HG02970 (cell line): Measurements from ENCODE around the gene FAM217B.

ENCODE experiments used
- ATAC-seq: cut with Tn5 transposase; IDR thresholded peaks from one replicate; pipeline ENCODE4 v1.9.1; 2021; ENCODE audit warnings: mild to moderate bottlenecking, moderate library complexity, moderate number of reproducible peaks; ENCODE audit not compliant: unreplicated experiment, low FRiP score

FAM217B gene

GRCh38 chr20:59971428-59971827 is 31.2 kb downstream of the FAM217B start:
- no peak for ATAC-seq

DNA sequence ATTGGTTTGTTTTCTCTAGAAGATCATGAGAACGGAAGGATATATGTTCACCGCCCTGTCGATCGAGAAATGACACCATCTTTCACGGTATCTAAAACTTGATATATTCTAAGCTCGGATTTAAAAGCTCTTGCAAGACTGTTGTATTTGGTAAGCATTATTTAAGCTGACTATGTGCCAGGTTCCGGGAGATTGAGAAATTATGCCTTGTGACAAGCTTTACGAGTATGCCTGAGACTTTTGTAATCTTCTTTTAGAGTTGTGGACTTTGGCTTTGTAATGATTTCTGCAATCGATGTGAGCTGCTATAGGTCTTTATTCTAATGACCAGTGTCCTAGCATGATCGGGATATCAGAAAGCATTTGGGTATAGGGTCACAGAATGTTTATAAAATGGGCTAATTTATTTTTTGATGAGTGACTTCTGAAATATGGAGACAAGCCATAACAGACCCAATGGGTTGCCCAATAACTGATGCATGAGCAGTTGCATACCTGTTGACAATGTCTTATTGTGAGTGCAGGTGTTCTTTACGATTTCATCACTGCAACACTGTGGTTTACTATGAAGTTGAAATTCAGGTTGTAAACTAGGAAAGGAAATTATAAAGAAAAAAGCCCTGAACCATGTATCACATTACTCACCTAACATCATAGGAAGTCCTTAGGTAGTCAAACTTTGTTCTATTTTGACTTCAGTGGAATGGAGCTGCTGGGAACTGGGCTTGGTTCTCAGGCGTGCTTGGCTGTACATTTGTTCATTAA is 32.0 kb downstream of the FAM217B start:
- no peak for ATAC-seq

GRCh38 chr20:59976156-59976782 is 36.1 kb downstream of the FAM217B start:
- ATAC-seq: no peak

GRCh38 chr20:59977086-59977485 is 36.9 kb downstream of the FAM217B start:
- no peak for ATAC-seq

- no peak for ATAC-seq
These were observed 42.9 kb downstream of the FAM217B start for GRCh38 chr20:59983076-59983475.

DNA sequence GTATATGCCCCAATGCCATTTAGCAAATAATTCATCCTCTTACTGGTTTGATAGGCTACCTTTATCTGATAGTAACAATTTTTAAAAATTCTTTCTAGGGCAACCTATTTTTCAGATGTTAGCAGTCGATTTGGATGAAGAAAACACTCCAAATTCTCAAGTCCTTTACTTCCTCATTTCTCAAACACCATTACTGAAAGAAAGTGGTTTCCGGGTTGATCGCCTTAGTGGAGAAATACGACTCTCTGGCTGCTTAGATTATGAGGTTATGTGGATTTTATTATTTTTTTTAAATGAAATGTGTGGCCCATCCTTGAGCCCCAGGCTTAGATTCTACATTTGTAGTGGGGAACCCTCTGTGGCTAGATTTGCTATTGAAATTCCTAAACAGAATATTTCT is 44.4 kb downstream of the FAM217B start:
- no peak for ATAC-seq

- ATAC-seq: no peak
These were observed 45.0 kb downstream of the FAM217B start for GRCh38 chr20:59985164-59985563.

DNA sequence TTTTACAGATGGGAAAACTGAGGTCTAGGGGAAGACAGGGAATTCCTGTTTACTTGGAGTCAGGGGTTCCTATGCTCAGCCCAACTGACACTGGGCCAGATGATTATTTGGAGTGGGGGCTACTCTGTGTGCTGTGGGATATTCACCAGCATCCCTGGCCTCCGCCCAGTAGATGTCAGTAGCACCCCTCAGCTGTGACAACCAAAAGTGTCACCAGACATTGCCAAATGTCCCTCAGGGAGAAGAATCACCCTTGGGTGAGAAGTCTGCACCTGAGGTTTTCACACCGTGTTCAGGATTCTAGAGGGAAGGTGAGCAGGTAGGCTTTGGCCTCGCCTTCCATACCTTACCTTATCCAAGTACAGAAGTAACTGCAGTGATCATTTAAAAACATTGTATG is 45.7 kb downstream of the FAM217B start:
- no peak for ATAC-seq

GRCh38 chr20:59987135-59987534 is 46.9 kb downstream of the FAM217B start:
- ATAC-seq: no peak

DNA sequence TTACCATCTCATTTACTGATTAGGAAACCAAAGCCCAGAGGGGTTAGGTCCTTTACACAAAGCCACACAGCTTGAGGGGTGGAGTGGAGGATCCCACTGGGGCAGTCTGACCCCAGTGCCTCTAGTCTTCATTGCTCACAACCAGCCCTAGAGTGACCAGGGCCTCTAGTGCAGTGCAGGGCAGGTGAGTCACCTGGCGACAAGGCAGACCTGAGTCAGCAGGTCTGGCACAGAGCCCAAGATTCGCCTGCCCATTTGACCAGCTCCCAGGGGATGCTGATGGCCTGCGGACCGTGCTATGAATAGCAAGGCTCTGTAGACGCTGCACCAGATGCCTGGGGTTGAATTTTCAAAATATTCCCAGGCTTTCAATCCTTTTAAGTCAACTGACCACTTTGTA is 48.0 kb downstream of the FAM217B start:
- ATAC-seq: no peak

- no peak for ATAC-seq
These were observed 52.4 kb downstream of the FAM217B start for GRCh38 chr20:59992526-59993084.

DNA sequence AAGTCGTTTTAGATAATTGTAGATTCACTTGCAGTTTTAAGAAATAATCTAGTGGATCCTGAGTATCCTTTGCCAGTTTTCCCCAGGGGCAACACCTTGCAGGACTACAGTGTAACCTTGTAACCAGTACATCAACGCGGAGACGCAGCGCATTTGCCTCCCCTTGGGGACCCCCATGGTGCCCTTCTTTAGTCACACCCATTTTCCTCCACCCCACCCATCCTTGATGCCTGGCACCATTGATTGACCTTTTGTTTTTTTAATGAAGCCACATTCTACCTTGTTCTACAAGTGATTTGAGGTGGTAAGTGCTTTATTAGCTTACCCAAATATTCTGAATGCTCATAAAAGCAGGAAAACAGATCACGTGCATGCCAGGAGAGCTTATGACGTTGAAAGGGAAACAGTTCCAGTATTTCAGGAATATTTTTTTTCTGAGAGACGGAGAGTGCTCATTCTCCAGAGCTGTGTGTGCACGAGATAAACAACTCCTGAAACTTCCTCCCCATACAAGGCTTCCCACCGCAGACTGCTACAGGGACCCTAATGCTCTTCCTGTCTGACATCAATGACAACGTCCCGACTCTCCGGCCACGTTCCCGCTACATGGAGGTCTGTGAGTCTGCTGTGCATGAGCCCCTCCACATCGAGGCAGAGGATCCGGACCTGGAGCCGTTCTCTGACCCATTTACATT is 53.7 kb downstream of the FAM217B start:
- ATAC-seq: no peak

- no peak for ATAC-seq
These were observed 54.5 kb downstream of the FAM217B start for GRCh38 chr20:59994697-59995122.

DNA sequence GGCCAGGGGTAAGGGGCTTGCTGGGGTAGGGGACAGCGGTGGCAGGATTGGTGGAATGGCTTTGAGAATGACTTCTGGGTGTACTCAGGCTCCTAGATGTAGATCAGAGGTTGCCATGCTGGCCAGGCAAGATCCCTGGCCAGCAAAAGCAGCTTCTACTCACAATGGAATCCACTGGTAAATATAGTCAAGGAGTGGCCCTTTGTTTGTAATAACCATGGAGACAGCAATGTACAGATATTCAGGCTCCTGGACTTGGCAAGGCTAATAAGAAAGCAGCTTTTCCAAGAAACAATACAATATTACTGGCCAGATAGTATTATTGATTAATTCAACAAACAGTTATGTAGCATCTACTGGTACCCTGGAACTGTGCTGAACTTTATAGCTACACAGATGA is 55.9 kb downstream of the FAM217B start:
- ATAC-seq: no peak

DNA sequence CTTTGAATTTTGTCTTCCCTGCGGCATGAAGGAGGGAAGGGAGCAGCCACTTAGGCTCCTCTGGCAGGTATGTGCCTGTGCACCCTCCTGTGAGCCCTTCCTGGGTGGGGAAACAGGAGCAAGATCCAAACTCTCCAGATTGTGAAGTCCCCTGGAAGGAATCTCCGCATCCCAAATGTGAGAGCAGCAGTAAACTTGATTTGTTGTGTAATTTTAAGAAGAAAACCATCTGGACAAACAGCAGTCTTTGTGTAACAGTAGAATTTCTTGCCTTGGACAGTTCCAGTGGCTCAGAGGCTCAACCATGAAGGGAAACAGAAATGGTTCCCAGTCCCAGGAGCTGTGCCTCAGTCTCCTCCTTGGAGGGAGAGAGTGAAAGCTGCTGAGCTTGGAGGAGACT is 57.7 kb downstream of the FAM217B start:
- no peak for ATAC-seq
